ENCODE measurements around the gene STX8.
"Not testable (repeated sequence)": the region's sequence is repeated elsewhere in the genome, so short reads cannot be mapped to it uniquely, and the experiment has no call there.

Gene STX8

DNA sequence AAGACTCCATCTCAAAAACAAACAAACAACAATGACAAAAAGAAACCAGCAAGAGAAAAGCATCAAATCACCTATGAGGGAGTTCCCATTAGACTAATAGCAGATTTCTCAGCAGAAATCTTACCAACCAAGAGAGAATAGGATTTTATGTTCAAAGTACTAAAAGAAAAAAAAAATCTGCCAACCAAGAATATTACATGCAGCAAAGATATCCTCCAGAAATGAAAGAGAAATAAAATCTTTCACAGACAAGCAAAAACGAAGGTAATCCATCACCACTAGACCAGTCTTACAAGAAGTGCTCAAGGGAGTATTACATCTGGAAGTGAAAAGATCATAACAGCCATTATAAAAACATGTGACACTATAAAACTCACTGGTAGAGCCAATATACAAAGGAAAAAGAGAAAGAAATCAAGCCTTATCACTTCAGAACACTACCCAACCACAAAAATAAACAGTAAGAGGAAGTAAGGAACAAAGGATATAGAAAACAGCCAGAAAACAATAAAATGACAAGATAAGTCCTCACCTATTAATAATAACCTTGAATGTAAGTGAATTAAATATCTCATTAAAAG lies 66.3 kb downstream of the STX8 start:
- no peak for DNase-seq (ENCODE audit: low spot score)

DNA sequence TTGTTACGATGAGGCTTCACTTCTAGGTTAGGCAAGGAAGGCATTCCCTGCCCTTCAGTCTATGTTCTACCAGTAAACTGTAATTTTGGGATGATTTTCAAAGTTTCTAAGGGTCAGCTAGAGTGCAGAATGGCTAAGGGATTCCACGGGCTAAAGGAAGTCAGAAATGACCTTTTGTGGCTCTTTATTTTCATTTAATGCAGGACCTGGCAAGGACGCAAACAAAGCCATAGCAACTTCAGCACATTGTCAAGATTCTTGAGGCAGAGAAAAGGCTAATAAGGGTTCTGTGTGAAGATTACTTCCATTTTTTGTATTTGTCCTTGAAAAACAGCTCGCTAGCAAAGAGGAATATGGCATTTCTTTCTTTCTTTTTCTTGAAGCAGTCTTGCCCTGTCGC lies 76.6 kb downstream of the STX8 start:
- no peak for DNase-seq (ENCODE audit: low spot score)

DNA sequence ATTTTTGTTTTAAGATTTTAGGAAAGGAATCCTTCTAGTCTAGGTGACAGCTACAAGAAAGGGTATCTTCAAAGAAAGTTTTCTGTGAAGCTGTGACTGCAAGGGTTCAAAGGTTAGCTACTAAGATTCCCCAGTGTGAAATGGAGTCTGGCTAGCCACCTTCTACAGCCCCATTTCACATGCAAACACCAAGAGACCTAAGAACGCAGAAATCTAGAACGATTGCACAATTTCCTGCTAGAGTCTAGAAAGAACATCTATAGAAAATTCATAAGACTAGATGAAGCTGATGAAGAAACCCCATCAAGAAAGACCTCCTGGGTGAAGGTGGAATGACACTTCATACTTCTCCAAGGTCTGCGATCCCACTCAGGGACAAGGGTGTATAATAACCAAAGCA lies 77.1 kb downstream of the STX8 start:
- no peak for DNase-seq (ENCODE audit: low spot score)

DNA sequence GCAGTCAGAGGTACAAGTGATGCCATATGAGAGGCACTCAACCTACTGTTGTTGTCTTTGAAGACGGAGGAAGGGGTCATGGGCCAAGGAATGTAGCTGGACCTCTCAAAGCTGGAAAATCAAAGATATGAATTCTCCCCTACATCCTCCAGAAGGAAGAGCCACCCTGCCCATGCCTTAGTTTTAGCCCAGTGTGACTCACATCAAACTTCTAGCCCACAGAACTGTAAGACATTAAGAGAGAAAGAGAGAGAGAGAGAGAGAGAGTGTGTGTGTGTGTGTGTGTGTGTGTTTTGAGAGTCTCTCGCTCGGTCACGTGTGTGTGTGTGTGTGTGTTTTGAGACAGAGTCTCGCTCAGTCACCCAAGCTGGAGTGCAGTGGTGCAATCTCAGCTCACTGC lies 87.1 kb downstream of the STX8 start:
- no peak for DNase-seq (ENCODE audit: low spot score)

DNA sequence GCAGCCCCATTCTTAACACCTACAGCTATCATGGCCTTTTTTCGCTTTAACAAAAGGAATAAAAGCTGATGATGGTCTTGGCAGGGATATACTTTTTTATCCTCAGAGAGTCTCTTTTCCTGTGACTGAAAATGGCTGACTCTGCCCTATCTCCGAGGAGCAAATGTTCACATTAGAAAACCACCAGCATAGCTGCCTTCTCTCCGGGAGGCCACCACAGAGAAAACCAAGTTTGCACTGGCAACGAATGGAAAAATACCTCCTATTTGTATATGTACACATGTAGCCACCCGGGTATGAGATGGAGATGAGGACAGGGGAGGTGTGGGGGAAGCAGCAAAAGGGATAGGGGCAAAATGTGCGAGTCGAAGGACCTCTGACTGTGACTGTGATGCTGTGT lies 88.2 kb downstream of the STX8 start:
- DNase-seq (ENCODE audit: low spot score): no peak

DNA sequence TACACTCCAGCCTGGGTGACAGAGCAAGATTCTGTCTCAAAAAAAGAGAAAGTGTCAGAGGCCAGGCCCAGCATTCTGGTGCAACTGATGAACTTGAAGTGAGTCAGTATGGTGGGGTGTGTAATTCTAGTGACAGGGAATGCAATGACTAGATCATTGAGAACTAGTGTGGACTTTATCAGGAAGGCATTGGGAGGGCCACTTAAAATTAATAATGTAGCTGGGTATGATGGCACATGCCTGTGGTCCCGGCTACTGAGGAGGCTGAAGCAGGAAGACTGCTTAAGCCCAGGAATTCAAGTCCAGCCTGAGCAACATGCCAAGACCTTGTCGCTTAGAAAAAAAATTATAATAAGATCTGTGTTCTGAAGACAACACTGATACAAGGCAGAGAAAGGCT lies 90.8 kb downstream of the STX8 start:
- peak; percentile 50 for DNase-seq (ENCODE audit: low spot score)

DNA sequence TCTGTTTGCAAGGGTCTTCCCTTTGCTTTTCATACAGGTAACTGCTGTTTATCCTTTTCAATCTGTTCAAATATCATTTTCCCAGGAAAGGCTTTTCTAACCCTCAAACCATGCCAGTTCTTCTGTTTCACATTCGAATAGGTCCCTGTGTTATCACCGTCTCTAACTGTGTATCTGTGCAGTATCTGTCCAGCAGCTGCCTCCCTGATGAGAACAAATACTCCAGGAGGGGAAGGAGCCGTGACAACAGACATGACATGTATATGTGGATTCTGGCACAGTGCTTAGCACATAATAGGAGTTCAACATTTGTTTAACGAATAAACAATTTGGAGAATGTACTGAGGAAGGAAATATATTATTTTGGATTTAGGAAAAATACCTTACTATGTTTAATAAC lies 95.7 kb downstream of the STX8 start:
- no peak for DNase-seq (ENCODE audit: low spot score)

DNA sequence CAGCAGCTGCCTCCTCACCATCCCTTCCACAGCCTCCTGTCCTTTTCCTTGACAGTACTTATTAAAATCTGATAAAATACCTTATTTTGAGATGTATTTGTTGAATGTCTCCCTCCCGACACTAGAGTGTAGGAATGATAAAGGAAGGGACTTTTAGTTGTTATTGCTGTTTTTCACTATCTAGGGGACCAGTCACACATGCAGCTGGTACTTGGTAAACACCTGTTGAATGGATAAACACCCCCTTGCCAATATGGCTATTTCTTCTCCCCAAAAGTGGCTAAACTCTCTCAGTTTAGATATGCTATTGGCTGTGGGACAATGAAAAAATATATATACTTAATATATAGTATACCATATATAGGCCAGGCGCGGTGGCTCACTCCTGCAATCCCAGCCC lies 96.7 kb downstream of the STX8 start:
- no peak for DNase-seq (ENCODE audit: low spot score)

DNA sequence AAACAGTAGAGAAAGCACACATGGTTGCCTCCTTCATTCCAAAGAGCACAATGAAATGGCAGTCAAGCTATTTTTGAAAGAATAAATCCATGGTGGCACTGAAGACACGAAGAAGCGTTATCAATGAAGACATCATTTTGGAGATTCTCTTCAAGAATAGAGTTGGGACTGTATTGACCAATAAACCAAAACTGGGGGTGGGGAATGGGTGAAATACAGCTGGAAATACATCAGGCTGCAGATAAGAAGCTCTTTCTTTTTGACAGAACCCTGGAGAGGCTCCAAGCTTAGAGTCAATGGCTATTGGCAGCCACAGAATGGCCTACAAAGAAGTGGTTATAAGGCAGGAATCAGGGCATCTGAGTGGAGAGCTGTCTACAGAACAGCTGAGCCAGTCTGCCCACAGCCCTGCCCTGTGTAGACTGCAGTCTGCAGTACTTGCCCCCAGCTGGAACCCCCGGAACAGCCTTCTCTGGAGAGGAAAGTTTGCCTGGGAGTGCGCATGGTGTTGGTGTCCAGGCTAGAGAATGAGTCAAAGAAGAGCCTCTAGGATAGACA lies 100.4 kb downstream of the STX8 start:
- DNase-seq (ENCODE audit: low spot score): no peak

DNA sequence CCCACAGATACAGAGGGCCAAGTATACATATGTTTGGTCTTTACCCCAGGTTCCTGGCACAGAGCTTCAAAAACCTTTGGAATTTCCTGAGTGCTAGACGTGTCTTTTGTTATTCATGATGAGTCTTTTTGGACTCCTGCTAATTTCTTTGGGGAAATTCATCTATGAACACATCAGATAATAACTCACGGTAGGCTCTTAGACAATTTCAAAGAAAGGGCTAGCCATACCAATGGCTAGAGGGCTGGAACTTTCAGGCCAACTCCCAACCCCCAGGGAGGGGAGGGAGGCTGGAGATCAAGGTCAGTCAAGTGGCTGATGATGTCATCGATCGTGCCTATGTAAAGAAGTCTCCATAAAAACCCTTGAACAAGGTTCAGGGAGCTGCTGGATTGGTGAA lies 101.9 kb downstream of the STX8 start:
- DNase-seq (ENCODE audit: low spot score): no peak

DNA sequence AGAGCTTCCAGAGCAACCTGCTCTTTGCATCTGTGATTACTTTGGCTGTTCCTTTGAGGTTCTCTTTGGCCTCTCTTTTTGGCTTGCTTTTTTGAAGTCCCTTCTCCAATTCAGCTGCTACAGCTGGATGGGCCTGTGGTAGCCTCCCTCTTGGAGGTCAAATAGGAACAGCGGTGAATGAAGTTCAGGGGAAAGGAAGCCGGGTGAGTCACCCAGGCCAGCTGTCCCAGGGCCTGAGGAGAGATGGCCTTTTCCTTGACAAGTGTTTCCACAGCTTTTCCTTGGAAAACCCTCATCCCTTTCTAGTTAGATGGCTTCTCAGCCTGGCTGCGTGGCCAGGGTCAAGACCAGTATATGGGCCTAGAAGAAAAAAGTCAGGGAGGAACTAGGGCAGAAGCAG lies 103.1 kb downstream of the STX8 start:
- DNase-seq (ENCODE audit: low spot score): peak; percentile 23

DNA sequence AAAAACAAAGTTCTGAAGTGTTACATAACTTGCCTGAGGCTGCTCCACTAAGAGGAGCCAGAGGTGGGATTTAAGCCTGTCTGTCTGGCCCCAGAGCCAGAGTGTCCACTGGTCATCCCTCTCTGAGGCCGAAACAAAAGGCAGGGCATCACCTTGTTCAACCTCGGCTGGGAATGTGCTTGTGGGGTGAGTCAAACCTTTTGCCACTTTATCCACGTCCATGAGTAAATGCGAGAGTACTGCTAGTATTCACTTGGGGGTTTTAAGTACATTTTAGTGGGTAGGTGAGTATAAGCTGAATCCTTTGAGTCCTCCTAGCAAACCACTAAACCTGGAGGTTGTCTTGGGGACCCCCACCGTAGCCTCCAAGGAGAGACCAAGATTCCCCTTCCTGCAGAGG lies 103.5 kb downstream of the STX8 start:
- no peak for DNase-seq (ENCODE audit: low spot score)

DNA sequence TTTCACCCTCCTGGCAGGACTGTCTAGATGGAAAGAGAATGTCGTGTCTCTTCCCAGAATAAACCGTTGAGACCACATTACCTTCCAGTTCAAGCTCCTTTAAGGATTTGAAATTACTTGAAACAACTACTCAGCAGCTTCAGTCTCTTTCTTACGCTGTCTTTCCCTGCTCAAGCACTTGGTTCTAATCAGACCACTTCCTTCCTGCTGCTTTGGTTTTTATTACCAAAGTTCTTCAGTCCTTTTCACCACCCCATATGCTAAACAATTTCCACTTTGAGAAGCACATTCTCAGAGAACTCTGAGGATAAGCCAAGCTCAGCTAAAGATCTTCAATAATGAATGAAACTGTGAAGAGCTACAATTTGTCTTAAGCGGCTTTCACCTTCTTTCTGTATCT lies 105.4 kb downstream of the STX8 start:
- DNase-seq (ENCODE audit: low spot score): no peak

DNA sequence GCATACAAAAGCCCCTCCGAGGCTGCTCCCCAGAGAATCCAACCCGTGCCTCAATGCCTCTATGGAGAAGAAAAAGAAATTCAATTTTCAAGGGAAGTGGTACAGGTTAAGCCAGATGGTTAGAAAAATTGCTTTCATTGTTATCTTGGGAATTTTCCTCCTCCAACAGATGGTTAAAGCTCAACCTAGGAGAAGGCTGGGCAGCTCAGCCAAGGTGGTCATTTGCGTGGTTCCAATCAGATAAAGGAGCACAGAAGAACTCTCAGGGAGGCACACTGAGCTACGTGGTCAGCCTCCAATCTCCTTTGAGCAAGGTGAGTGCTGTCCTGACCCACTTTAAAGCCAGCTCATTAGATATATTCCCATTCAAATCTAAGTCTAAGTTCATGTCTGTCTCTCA lies 106.7 kb downstream of the STX8 start:
- no peak for DNase-seq (ENCODE audit: low spot score)

DNA sequence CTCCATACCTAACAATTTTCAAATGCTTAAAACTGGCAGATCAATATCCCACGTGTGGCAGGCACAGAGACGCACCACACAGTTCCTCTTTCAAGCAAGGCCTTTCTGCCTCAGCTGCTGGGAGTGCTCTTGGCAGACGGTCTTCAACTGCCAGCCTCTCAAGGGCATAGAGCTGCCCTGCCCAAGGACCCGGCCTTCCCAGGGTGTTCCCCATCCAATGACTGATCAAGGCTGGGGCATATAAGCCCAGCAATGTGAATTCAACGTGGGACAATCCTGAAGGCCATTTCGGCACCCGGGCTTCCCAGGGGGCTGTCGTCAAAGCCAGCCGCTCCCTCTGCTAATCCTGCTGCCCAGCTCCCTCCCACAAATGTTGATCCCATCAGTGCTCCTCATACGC lies 107.1 kb downstream of the STX8 start:
- DNase-seq (ENCODE audit: low spot score): no peak

DNA sequence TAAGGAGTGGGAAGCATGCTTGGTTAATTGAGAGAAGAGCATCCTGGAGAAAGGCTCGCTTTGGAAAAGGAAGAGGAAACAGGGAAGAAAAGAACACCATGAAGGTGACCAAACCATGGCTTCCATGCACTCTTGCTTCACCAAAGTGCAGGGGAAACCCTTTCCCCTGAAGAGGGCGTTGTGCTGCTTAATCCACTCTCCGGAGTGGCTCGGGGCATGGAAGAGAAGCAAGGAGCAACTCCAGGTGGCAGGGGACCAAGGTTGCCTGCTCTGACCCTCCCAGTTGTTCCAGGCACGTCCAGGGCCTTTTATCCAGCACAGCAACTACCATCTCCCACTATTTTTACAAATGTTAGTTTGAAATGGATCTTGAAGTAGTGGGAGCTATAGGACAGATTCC lies 108.1 kb downstream of the STX8 start:
- no peak for DNase-seq (ENCODE audit: low spot score)

DNA sequence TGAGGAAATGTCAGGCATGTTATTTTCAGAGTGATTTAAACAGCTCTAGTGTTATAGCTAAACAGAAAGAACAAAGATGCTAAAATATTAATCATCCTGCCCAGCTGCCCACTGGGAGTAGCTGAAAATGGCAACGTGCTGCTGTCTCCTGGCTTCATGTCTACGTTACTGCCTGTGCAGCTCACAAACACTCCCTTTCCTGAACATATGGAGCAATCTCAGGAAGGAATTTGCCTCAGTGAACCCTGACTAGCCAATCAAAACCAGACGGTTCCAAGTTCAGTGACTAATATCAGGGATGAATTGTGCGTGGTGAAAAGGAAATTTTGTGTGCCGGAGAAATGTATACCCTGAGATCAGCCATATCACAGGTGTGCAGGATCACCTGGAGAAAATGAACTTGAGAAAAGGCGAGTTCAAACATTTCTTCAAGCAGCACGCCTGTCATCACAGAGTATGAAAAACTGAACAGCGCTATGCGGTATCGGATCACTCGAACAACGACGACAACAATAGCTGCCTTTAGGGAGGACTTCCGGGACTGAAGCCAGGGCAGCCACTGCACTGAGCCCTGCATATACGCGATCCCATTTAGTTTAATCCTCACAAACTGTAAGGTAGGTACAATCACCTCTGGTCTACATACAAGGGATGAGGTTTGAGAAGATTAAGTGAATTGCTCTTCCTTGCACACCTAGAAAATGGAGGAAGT lies 110.3 kb downstream of the STX8 start:
- peak; percentile 16 for DNase-seq (ENCODE audit: low spot score)

DNA sequence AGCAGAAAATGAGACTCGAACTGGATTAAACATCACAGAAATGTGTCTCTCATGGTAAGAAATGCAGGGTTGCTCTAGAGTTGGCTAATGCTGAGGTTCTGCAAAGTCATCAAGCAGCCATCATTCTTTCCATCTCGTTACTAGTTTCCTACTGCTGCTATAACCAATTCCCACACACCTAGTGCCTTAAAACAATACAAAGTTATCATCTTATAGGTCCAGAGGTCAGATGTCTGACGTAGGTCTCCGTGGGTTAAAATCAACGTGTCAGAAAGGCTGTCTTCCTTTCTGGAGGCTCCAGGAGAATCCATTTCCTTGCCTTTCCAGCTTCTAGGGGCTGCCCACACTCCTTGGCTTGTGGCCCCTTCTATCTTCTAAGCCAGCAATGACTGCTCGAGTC lies 118.6 kb downstream of the STX8 start:
- DNase-seq (ENCODE audit: low spot score): no peak

DNA sequence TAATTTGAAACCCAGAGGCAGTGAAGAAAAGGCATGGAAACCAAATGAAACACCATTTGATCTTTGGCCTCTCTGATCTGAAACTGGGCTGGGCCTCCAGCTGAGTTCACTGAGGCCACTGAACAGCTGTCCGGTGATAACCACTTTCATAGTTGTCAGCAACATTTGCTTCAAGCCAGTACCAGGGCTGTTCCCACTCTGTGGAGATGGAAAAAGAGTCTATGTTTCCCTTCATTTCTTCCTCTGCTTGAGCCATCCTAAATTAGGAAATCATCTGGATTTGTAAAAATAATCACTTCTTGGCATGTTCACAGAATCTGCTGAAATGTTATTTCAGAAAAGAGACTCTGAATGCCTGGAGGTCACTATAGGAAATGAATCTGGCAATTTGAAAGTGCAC lies 119.3 kb downstream of the STX8 start:
- DNase-seq (ENCODE audit: low spot score): no peak

DNA sequence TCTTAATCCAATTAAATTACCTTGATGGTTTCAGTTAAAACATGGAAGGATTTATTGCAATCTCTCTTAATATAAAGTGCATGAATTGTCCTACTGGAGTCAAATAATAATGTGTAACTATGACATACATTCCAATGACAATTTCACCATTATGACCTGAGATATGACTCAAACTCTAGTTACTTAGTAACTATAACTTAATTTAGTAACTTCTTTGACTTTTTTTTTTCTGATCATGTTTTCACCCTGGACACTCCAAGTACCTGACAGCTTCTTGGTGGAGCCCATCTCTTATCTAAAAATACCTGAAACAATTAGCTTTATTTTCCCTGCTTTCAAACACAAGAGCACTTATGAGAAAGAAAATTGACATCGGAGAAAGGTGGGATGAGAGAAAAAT lies 123.7 kb downstream of the STX8 start:
- DNase-seq (ENCODE audit: low spot score): no peak

DNA sequence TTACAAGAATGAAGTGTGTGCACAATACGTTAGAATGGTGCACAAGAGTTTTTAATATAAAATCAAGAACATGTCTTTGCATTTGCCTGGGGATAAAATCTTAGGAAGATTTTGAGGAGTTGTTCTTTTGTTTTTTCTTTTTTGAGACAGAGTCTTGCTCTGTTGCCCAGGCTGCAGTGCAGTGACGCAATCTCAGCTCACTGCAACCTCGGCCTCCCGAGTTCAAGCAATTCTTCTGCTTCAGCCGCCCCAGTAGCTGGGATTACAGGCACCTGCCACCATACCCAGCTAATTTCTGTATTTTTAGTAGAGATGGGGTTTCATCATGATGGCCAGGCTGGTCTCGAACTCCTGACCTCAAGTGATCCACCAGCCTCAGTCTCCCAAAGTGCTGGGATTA lies 128.3 kb downstream of the STX8 start:
- DNase-seq (ENCODE audit: low spot score): not testable (repeated sequence)

DNA sequence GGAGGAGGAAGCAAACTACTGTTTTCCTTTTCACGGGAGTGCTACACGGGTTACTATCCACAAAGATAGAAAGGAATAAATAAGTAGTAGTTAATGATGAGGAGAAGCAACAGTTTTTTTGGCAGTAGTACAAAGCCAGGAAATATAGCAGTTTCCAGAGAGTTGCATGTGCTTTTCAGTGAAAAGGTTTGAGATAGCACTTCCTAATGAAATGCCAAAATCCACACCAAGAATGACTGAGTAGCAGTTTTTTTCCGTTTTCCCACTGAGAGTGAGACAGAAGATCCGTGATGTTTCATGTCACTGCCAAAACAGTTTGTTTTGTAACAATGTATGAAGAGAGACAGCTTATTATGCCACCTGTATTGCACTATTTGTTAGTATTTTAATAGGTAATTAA lies 129.1 kb downstream of the STX8 start:
- no peak for DNase-seq (ENCODE audit: low spot score)

DNA sequence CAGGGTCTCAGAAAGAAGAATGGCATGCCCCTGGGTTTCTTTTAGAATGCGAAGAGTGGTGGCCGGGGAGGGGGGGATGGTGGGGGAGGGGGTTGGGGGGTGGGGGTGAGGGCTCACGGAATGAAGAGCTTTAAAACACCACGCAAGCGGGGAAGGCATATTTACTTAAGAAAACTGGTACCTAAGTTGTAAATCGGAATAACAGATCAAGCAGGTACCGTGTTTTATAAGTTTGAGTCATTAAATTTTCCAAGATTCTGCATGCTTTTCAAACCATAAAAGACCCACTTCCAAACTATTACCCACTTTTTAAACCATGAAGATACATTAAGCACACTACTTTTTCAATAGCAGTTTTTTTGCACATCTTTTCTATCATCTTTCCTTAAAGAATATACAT lies 130.2 kb downstream of the STX8 start:
- no peak for DNase-seq (ENCODE audit: low spot score)

DNA sequence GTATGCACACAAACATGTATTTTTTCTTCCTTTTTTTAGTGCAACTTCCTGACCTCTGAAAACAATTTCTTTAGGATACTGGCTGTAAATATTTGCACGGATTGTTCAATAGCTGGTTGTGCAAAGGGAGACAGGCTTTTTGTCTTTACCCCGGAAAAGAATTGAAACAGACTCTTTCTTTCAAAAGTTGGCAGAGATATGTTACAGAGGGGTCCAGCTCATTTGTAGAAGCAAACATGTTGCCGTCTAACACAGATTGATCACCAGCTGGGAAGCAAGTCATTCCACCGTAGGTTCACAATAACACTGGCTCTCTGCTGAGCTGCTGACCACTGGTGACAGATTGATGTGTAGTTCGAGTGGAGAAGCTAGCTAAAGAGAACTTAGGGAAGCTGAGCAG lies 130.9 kb downstream of the STX8 start:
- no peak for DNase-seq (ENCODE audit: low spot score)

Data from AG08396 (cell line).